ENCODE data around the gene EQTN.

DNA sequence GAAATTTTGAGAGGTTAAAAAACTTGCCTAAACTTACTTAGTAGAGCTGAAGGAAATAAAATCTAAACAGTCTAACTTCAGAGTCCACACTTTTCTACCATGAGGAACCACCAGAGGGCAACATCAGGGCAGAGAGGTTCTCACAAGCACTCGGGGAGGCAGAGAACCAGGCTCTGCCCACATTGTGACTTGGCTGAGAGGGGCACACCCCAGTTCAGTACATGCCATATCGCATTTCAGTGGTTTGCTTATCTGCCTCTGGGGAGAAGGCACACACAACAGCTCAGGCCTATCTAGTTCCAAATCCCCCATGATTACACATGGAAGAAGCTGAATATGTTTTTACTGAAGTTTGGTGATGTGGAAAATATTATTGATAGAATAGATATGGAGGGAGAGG is 49.2 kb downstream of the EQTN start:
- TF ChIP-seq, protein P1, sequence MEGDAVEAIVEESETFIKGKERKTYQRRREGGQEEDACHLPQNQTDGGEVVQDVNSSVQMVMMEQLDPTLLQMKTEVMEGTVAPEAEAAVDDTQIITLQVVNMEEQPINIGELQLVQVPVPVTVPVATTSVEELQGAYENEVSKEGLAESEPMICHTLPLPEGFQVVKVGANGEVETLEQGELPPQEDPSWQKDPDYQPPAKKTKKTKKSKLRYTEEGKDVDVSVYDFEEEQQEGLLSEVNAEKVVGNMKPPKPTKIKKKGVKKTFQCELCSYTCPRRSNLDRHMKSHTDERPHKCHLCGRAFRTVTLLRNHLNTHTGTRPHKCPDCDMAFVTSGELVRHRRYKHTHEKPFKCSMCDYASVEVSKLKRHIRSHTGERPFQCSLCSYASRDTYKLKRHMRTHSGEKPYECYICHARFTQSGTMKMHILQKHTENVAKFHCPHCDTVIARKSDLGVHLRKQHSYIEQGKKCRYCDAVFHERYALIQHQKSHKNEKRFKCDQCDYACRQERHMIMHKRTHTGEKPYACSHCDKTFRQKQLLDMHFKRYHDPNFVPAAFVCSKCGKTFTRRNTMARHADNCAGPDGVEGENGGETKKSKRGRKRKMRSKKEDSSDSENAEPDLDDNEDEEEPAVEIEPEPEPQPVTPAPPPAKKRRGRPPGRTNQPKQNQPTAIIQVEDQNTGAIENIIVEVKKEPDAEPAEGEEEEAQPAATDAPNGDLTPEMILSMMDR (IDR thresholded peaks at IDR 0.05; ENCODE audit: low read depth, low read length) = peak; percentile 84
- TF ChIP-seq EZH2phosphoT487 (IDR thresholded peaks at IDR 0.05; ENCODE audit: low read depth) = no peak

Data from OCI-LY3 (cell line).